ENCODE results near the gene ANGPTL8.

The ANGPTL8 gene, protein sequence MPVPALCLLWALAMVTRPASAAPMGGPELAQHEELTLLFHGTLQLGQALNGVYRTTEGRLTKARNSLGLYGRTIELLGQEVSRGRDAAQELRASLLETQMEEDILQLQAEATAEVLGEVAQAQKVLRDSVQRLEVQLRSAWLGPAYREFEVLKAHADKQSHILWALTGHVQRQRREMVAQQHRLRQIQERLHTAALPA

GRCh38 chr19:11239377-11240000, at the start of gene ANGPTL8:
ANGPTL8 (plus strand) TSS chr19:11239619; CDS start chr19:11239638, 19 bp downstream.
- DNase-seq, result no peak

DNA sequence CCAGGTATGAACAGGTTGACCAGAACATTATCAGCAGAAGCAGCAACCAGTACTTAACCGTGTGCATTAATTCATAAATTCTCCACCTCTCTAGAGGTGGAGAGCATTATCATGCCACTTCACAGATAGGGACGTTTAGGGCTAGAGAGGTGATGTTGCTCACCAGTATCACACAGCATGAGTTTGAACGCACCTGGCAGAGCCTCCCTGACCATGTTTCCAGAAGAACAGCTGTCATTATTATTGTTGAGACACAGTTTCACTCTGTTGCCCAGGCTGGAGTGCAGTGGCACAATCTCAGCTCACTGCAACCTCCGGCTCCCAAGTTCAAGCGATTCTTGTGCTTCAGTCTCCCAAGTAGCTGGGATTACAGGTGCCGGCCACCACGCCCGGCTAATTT, 48.9 kb upstream of the ANGPTL8 start:
- no peak for DNase-seq

DNA sequence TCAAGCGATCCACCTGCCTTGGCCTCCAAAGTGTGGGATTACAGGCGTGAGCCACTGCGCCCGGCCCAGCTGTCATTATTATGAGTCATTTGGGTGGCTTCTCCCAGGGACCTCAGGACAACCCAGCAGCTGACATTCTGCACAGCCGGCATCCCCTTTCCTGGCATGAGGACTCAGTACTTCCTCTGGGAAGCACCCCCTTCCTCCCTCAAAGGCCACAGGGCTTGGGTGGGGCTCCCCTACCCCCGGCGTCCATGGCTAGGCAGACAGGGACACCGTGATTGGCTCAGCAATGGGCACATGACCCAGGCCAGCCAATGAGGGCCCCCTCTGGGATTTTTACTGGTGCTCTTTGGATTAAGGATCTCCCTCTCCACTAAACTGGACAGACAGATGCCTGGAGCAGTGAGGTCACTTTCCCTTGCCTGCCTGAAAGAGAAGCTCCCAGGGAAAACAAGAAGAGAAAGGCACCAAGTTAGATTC, 48.1 kb upstream of the ANGPTL8 start:
- DNase-seq, result no peak

- DNase-seq, result no peak
These were observed 47.5 kb upstream of the ANGPTL8 start for GRCh38 chr19:11191934-11192333.

DNA sequence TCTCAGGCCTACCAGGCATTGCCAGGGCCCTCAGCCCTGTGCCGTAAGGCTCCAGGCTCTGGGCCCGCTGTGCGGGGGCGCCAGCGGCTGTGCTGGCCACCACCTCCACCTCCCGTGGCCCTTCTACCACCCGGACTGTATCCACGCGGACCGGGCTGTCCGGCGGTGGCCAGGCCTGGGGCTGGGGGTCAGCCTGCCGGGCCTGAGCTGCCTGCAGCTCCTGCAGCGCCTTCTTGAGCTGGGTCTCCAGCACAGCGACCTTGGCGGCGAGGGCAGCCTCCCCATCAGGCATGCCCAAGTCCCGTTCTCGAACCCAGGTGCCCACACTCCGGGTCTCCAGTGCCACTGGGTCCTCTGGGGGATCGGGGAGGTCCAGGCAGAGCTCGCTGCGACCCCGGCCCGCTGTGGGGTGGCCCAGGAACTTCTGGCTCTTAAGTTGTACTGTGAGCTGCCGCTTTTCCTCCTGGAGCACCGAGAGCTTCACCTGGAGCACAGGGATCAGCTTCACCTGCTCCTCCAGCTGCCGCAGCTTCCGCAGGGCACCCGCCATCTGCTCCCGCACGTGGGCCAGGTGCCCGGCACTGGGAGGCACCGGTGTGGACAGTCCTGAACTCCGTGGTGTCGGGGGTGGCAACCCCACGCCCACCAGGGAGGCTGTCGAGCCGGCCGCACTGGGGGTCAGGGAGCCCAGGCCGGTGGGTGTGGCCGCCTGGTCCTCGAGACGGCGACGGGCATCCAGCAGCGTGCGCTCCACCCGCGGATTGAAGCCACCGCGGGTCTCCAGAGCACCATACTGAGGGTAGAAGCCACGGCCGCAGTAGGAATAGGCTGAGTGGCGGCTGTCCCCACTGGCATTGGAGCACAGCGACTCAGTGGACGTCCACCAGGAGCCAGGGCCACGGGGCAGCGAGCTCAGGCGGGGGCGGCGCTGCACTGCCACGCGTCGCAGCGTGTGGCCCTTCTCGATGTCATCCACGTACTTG, 46.2 kb upstream of the ANGPTL8 start:
- no peak for DNase-seq

GRCh38 chr19:11194173-11194572, 45.2 kb upstream of the ANGPTL8 start:
- no peak for DNase-seq

DNA sequence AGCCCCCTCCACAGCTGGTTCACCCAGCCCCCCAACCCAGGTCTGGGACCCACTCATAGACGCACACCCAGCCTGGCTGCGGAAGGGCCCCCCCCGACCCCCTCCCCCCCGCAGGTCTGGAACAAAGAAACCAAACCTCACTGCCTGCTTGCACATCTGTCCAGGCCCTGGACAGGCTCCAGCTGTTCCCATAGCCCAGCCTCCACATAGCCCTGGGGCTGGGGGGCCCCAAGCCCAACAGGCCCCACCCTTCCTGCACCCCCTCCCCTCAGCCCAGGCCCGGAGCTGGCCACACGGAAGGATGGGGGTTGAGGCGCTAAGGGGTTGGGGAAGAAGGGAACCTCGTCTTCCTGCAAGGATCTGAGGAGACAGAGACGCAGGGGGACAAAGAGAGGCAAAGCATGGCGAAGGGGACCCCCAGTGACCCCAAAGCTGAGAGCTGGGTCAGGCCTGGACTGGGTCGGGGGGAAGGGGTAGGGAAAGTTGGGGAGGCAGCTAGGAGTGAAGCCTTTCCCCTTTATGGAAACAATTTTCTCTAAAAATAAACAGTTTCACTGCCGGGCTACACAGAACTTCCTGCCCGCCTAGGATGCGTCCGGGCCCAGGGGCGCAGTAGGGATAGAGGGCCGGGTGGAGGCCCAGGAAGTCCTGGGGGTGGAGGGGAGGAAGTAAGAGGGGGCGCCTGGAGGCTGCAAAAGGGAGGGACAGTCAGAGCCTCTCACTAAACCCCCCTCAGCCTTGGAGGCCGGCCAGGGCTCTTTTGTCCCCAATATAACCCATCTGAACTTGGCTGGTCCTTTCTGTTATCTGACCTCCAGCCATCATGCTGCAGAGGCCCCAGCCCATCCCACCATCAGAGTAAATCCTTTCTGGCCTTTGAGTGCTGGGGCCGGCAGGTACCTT, 44.5 kb upstream of the ANGPTL8 start:
- no peak for DNase-seq

DNA sequence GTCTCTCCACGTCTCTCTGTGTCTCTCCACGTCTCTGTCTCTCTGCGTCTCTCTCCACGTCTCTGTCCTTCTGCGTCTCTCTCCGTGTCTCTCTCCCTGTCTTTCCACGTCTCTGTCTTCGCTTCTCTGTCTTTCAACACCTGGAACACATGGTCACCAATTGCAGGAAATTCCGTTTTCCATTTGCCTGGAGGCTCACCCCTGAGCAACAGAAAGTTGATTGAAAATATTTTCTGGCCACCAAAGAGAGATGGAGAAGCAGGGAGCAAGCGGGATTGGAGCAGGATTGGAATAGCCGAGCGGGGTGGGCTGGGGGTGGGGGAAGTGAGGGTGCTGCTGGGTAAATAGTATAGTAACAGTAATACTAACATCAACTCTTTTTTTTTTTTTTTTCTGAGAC, 43.7 kb upstream of the ANGPTL8 start:
- DNase-seq, result no peak

DNA sequence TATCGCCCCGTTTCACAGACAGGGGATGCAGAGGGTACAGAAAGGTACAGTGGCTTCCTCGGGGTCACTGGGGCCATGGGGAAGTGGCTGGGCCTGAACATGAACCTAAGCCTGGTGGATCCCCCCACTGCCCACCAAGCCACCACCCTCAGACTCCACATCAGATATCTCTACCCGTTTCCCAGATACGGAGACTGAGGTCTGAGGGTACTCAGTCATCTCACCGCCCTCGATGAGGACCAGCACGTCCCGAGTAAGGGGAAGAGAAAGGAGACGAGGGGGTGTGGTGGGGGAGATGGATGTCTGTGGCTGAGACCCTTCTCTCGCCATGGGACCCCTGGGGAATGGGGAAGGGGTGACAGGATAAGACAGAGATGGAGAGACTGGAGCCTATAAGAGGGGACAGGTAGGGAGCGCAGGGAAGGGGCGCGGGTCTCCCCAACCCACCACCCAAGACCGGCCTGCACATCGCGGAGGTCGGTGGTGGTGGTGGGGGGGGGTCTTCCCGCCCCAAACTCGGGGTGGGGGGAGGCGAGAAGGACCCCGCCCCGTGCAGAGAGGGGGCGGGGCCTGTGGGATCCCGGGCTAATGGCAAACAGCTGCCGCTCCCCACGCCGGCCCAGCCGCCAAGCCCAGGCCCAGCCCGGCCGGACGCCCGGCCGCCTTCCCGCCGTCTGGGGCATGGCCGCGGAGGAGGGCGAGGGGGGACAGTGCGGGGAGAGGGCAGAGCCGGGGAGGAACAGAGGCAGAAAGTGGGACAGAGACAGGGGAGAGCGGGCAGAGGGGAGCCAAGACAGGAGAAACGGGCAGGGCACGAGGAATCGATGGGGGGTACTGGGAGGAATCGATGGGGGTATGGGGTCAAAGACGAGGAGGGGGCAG, 42.8 kb upstream of the ANGPTL8 start:
- DNase-seq, result peak in 6 of 56 donors; percentile 3 to 40 (median 30)

DNA sequence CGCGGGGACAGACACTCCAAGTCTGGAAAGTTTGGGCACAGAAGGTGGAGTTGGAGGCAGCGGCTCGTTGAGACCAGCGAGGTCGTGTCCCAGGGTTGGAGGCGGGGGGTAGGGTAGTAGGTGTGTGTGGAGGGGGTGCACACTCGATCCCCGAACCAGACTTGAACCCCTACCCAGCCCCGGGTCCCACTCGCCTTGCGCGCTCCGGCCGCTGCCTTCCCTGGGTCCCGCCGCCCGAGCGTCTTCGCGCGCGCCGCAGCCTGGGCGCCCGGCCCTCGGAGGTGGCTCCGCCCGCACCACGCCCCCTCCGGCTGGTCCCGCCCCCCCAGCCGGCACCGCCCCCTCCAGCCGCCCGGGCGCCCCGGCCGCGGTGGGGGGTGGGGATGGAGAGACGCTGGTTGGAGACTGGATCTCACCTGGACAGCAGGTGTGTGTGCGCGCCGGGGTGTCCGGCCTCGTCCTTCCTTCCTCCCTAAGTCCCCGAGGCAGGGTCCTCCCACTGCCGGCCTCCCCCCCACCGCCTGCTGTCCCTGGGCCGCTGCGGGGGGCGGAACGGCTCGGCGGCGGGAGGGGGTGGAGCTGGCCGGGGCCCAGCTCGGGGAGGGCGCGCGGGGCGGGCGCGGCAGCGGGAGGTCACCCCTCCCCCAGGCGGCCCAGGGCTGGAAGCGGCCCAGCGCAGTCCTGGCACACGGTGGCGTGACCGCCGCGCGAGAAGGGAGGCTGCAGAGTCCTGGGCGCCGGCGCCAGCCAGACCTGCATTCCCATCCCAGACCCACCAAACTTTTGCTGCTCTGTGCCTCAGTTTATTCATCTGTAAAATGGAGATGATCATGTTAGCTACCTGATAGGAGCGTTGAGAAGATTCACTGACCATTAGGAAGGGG, 41.9 kb upstream of the ANGPTL8 start, which contains the start of gene KANK2:
KANK2 (minus strand) TSS at position 255 of the 884 bp plus-strand sequence. CDS start 3,034 bp downstream, outside the sequence.
- DNase-seq, result peak in 53 of 56 donors; percentile 18 to 92 (median 74)

DNA sequence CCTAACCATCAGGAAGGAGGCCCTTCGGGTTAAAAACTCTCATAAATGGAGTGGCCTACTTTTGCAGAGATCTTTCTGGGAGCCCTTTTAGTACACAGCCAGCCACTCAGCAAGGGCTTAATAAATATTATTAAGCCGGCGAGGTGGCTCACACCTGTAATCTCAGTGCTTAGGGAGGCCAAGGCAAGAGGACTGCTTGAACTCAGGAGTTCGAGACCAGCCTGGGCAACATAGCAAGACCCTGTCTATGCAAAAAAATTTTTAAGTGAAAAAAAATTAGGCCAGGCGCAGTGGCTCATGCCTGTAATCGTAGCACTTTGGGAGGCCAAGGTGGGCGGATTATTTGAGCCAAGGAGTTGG, 41.3 kb upstream of the ANGPTL8 start:
- DNase-seq, result no peak

DNA sequence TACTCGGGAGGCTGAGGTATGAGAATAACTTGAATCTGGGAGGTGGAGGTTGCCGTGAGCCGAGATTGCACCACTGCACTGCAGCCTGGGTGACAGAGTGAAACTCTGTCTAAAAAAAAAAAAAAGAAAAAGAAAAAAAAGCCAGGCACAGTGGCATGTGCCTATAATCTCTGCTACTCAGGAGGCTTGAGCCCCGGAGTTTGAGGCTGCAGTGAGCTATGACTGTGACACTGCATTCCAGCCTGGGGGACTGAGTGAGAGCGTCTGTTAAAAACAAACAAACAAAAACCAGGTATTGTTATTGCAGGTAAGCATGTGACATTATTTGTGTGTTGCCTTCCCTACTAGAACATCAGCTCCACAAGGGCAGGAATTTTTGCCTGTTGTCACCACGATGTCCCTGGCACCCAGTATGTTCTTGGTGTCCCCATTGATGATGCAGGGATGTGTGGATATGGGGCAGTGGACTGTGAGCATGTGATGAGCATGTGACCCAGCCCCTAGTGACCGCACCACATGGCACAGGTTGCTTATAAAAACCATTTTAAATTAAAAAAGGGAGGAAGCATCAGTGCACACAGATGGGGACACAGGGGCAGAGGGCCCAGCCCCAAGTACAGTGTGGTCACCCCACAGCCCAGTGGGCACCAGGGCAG, 40.5 kb upstream of the ANGPTL8 start:
- no peak for DNase-seq

GRCh38 chr19:11199517-11199916, 39.9 kb upstream of the ANGPTL8 start:
- no peak for DNase-seq

DNA sequence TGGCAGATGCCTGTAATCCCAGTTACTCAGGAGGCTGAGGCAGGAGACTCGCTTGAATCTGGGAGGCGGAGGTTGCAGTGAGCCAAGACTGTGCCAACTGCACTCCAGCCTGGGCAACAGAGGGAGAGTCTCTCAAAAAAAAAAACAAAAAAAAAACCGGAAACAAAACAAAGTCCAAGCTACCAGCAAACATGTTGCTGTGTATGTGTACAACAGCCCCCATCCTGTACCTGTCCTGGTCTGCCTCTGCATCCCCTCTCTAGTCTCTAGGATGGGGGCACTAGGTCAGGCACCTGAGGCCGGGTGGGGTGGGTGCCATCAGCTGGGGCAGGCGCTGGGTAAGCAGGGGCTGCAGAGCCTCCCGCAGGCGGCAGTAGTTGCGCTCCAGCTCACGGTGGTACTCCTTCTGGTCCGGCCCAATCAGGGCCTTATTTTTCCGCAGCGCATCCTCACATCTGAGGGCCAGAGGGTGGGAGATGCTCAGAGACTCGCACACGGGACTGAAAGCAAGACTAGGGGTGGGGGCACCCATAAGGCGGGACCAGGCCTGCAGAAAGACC, 39.3 kb upstream of the ANGPTL8 start:
- no peak for DNase-seq

GRCh38 chr19:11200931-11201330, 38.5 kb upstream of the ANGPTL8 start:
- DNase-seq, result no peak

DNA sequence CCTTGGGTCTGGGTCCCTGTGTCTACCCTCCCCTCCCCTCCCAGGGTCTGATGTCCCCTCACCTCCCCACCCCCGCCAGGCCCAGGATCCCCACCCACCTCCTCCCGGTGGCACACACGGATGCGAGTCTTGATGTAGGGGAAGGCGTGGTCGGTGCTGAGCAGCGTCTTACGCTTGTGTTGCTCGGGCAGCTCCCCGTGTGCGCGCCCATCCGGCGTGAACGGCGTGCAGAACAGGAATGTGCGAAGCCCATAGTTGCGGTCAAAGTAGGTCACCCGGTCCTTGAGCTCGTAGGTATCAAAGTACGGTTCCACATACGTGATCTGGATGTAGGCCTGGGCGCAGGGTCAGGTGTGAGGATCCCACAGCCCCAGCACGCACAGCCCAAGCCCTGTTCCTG, 37.6 kb upstream of the ANGPTL8 start:
- DNase-seq, result no peak

DNA sequence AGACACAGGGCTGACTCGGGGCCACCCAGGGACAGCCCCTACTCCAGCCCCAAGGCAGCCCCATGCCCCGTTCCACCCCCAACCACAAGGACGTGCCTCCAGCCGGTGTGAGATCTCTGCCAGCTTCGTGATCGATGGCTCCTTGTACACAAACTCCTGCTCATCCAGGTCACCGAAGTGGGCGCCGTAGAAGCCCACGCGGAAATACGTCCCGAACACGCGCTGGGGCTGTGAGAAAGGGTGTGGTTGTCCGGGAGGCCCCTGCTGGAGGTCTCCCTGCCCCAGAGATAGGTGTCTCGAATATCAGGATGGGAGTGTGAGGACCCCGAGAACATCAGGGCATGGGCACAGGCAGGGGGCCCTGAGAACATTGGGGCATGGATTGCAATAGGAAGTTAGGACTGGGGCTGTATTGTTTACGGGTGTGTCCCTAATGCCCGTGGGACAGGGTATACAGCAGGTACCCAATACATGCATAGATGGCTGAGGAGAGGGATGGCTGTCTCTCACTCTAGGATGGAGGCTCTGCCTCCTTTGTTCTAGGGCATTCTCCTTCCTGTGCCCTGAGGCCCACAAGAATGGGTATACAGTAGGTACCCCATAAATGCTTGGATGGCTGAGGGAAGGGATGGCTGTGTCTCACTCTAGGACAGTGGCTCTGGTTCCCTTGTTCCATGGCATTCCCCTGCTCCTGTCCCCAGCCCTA, 36.8 kb upstream of the ANGPTL8 start:
- no peak for DNase-seq
